Measurements from ENCODE around the gene CCDC91.

DNA sequence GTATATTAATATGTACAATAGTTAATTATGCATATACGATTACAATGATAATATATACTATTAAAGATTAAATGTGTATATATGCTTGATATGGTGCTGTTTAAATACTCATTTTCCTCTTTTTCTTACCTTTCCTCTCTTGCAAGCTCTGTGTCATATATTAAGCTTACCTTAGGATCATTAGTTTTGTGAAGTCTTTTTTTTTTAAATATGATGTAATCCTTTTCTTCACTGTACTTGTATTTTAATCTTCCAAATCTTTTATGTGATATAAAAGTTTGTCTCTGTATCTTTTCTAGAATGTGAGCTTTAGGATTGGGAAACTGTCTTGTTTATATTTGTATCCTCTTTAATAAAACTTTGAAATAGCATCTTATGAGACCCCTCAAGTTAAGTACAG lies 88.7 kb downstream of the CCDC91 start:
- TF ChIP-seq, protein P1, sequence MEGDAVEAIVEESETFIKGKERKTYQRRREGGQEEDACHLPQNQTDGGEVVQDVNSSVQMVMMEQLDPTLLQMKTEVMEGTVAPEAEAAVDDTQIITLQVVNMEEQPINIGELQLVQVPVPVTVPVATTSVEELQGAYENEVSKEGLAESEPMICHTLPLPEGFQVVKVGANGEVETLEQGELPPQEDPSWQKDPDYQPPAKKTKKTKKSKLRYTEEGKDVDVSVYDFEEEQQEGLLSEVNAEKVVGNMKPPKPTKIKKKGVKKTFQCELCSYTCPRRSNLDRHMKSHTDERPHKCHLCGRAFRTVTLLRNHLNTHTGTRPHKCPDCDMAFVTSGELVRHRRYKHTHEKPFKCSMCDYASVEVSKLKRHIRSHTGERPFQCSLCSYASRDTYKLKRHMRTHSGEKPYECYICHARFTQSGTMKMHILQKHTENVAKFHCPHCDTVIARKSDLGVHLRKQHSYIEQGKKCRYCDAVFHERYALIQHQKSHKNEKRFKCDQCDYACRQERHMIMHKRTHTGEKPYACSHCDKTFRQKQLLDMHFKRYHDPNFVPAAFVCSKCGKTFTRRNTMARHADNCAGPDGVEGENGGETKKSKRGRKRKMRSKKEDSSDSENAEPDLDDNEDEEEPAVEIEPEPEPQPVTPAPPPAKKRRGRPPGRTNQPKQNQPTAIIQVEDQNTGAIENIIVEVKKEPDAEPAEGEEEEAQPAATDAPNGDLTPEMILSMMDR (IDR thresholded peaks at IDR 0.05) = no peak
- TF ChIP-seq GABPB1 (CRISPR knock-in tag; IDR thresholded peaks at IDR 0.05) (no peak), NFE2L1 (CRISPR knock-in tag; IDR thresholded peaks at IDR 0.05) (no peak), RELA (CRISPR knock-in tag; IDR thresholded peaks at IDR 0.05; ENCODE audit: borderline replicate concordance) (no peak), PRRX2 (CRISPR knock-in tag; IDR thresholded peaks at IDR 0.05) (no peak), JUN (CRISPR knock-in tag; IDR thresholded peaks at IDR 0.05) (no peak), ZNF671 (CRISPR knock-in tag; IDR thresholded peaks at IDR 0.05) (no peak), EMX1 (CRISPR knock-in tag; IDR thresholded peaks at IDR 0.05) (no peak), CREB1 (CRISPR knock-in tag; IDR thresholded peaks at IDR 0.05) (no peak)
- TF ChIP-seq, protein P2, sequence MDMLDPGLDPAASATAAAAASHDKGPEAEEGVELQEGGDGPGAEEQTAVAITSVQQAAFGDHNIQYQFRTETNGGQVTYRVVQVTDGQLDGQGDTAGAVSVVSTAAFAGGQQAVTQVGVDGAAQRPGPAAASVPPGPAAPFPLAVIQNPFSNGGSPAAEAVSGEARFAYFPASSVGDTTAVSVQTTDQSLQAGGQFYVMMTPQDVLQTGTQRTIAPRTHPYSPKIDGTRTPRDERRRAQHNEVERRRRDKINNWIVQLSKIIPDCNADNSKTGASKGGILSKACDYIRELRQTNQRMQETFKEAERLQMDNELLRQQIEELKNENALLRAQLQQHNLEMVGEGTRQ (CRISPR knock-in tag; IDR thresholded peaks at IDR 0.05) = no peak
- TF ChIP-seq, protein P3, sequence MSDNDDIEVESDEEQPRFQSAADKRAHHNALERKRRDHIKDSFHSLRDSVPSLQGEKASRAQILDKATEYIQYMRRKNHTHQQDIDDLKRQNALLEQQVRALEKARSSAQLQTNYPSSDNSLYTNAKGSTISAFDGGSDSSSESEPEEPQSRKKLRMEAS (CRISPR knock-in tag; IDR thresholded peaks at IDR 0.05) = no peak
- TF ChIP-seq, protein P4, sequence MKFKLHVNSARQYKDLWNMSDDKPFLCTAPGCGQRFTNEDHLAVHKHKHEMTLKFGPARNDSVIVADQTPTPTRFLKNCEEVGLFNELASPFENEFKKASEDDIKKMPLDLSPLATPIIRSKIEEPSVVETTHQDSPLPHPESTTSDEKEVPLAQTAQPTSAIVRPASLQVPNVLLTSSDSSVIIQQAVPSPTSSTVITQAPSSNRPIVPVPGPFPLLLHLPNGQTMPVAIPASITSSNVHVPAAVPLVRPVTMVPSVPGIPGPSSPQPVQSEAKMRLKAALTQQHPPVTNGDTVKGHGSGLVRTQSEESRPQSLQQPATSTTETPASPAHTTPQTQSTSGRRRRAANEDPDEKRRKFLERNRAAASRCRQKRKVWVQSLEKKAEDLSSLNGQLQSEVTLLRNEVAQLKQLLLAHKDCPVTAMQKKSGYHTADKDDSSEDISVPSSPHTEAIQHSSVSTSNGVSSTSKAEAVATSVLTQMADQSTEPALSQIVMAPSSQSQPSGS (CRISPR knock-in tag; IDR thresholded peaks at IDR 0.05; ENCODE audit: borderline replicate concordance, low read depth) = no peak
